Neutrophil (primary cell): ENCODE measurements around the gene SH3BGR.

Experiments used
- H3K27ac ChIP-seq: fragments of 200-600 bp; sonication (generic); 2 replicates; pipeline ENCODE4 v1.5.1; 2016; ENCODE audit warnings: mild to moderate bottlenecking, moderate library complexity
- H3K27me3 ChIP-seq: fragments of 200-600 bp; sonication (generic); 2 replicates; pipeline ENCODE4 v1.6.0; 2016; ENCODE audit warnings: mild to moderate bottlenecking
- H3K36me3 ChIP-seq: fragments of 200-600 bp; sonication (generic); 2 replicates; pipeline ENCODE4 v1.5.1; 2017
- H3K4me1 ChIP-seq, 2 experiments: fragments of 200-600 bp in 1 of 2; sonication (generic) in 1 of 2; 1 replicate in 1 of 2; 2 replicates in 1 of 2; pipeline versions ENCODE4 v1.5.1 to v1.6.1; 2013 to 2016; ENCODE audit warnings: low read depth in 1 of 2, low read length in 1 of 2, mild to moderate bottlenecking in 1 of 2, moderate library complexity in 1 of 2; ENCODE audit not compliant: control insufficient read depth in 1 of 2, insufficient read depth in 1 of 2
- H3K4me3 ChIP-seq, 2 experiments: fragments of 200-600 bp in 1 of 2; sonication (generic) in 1 of 2; 1 replicate in 1 of 2; 2 replicates in 1 of 2; pipeline ENCODE4 v1.5.1; 2013 to 2016; ENCODE audit warnings: low read depth in 1 of 2, low read length in 1 of 2, mild to moderate bottlenecking in 1 of 2, moderate library complexity in 1 of 2
- H3K9me3 ChIP-seq: fragments of 200-600 bp; sonication (generic); 2 replicates; pipeline ENCODE4 v1.5.1; 2016
- CTCF ChIP-seq: fragments of 200-600 bp; sonication (generic); IDR thresholded peaks from 2 replicates; pipeline ENCODE4 v1.5.1; 2016; ENCODE audit warnings: antibody characterized with exemption

Gene SH3BGR

GRCh38 chr21:39484711-39485276, 33.0 kb downstream of the SH3BGR start:
- no peaks in the 10 kb centered on the region for H3K27me3 ChIP-seq
- H3K27ac ChIP-seq, result no peak overlapping the region
- no peaks in the 10 kb centered on the region for H3K36me3 ChIP-seq
- H3K4me1 ChIP-seq, result no peaks in the 10 kb centered on the region
- no peak overlapping the region for H3K4me3 ChIP-seq
- no peak for TF ChIP-seq CTCF
- no peaks in the 10 kb centered on the region for H3K9me3 ChIP-seq

- H3K9me3 ChIP-seq, result no peaks in the 10 kb centered on the region
- no peaks in the 10 kb centered on the region for H3K36me3 ChIP-seq
- no peaks in the 10 kb centered on the region for H3K27me3 ChIP-seq
- no peak overlapping the region for H3K4me3 ChIP-seq
- no peaks in the 10 kb centered on the region for H3K4me1 ChIP-seq
- H3K27ac ChIP-seq, result no peak overlapping the region
- TF ChIP-seq CTCF, result no peak
Observed at GRCh38 chr21:39489380-39489924, 37.7 kb downstream of the SH3BGR start.

- H3K27me3 ChIP-seq, result no peaks in the 10 kb centered on the region
- peaks cover 0 to 7% of the 10 kb centered on the region in 2 experiments for H3K4me1 ChIP-seq
- TF ChIP-seq CTCF, result no peak
- H3K36me3 ChIP-seq, result no peaks in the 10 kb centered on the region
- H3K4me3 ChIP-seq, result no peak overlapping the region
- no peak overlapping the region for H3K27ac ChIP-seq
- H3K9me3 ChIP-seq, result no peaks in the 10 kb centered on the region
Observed at GRCh38 chr21:39499156-39499555, 47.4 kb downstream of the SH3BGR start.

- Histone ChIP-seq H3K36me3 (no peaks in the 10 kb centered on the region), H3K27me3 (no peaks in the 10 kb centered on the region), H3K4me1 (peaks cover 0 to 7% of the 10 kb centered on the region in 2 experiments), H3K4me3 (no peak overlapping the region), H3K27ac (no peak overlapping the region), H3K9me3 (no peaks in the 10 kb centered on the region)
- no peak for TF ChIP-seq CTCF
Observed at GRCh38 chr21:39502631-39503030, 50.9 kb downstream of the SH3BGR start.

- peaks cover 0 to 7% of the 10 kb centered on the region in 2 experiments for H3K4me1 ChIP-seq
- H3K27me3 ChIP-seq, result no peaks in the 10 kb centered on the region
- TF ChIP-seq CTCF, result no peak
- H3K9me3 ChIP-seq, result no peaks in the 10 kb centered on the region
- peak overlapping the region; percentile 44 for H3K27ac ChIP-seq
- no peaks in the 10 kb centered on the region for H3K36me3 ChIP-seq
- H3K4me3 ChIP-seq, result no peak overlapping the region
Observed at GRCh38 chr21:39503123-39503762, 51.5 kb downstream of the SH3BGR start.
